ENCODE data around the gene GNAQ. TPM values are rescaled to one million over a fixed set of nuclear protein-coding genes. Genes with fewer than 3 reads are reported as not detected.
"Not testable (repeated sequence)": the region's sequence is repeated elsewhere in the genome, so short reads cannot be mapped to it uniquely, and the experiment has no call there.

GNAQ gene
- polyA plus RNA-seq, 1 experiment = 71.4 TPM

DNA sequence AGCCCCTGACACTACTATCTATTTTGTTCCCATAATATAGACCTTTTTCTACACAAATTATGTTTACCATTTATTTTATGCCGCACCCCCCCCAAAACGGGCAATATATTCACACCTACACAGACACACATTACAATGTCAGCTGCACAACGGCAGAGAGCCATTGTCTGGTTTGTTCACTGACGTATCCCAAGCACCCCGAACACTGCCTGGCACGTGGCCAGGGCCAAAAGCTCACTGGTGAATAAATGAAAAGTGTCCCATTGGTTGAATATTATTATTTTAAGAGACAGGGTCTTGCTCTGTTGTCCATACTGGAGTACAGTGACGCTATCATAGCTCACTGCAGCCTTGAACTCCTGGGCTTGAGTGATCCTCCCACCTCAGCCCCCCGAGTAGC lies 150.5 kb downstream of the GNAQ start:
- Histone ChIP-seq H3K9me3 (ENCODE audit: control insufficient read depth, insufficient read depth, low read length) (no peaks in the 10 kb centered on the region), H3K4me3 (ENCODE audit: low read depth, low read length) (no peak overlapping the region), H3K27ac (ENCODE audit: low read depth, low read length) (no peak overlapping the region), H3K27me3 (ENCODE audit: control insufficient read depth, insufficient read depth, low read length) (no peaks in the 10 kb centered on the region)
- TF ChIP-seq, protein P1, sequence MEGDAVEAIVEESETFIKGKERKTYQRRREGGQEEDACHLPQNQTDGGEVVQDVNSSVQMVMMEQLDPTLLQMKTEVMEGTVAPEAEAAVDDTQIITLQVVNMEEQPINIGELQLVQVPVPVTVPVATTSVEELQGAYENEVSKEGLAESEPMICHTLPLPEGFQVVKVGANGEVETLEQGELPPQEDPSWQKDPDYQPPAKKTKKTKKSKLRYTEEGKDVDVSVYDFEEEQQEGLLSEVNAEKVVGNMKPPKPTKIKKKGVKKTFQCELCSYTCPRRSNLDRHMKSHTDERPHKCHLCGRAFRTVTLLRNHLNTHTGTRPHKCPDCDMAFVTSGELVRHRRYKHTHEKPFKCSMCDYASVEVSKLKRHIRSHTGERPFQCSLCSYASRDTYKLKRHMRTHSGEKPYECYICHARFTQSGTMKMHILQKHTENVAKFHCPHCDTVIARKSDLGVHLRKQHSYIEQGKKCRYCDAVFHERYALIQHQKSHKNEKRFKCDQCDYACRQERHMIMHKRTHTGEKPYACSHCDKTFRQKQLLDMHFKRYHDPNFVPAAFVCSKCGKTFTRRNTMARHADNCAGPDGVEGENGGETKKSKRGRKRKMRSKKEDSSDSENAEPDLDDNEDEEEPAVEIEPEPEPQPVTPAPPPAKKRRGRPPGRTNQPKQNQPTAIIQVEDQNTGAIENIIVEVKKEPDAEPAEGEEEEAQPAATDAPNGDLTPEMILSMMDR (IDR thresholded peaks at IDR 0.05; ENCODE audit: low read depth, low read length) = no peak
- CTCF ChIA-PET = no interaction called here
- POLR2A ChIA-PET = no interaction called here
- no peak for DNase-seq (ENCODE audit: low read depth, low spot score)

DNA sequence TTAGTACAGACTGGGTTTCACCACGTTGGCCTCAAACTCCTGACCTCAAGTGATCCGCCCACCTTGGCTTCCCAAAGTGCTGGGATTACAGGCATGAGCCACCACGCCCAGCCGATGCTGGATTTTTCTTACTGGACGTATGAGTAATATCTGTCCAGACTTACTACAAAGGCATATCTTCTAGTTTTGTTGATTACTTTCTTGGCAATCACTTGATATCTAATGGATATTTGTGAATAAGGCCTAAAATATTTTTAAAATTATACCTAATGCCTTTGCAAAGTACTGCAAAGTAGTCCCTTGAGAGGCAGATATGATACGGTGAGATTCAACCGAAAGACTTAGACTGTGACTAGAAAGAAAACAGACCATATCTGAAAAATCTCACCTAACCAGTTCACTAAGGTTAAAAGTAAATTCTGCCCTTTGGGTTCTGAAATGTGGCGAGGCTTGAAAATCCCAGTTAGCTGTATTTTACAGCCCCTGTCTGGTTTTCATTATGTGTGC lies 152.1 kb downstream of the GNAQ start:
- no peak overlapping the region for H3K4me3 ChIP-seq (ENCODE audit: low read depth, low read length)
- no peaks in the 10 kb centered on the region for H3K27me3 ChIP-seq (ENCODE audit: control insufficient read depth, insufficient read depth, low read length)
- CTCF ChIA-PET = no interaction called here
- no peak for DNase-seq (ENCODE audit: low read depth, low spot score)
- no peaks in the 10 kb centered on the region for H3K9me3 ChIP-seq (ENCODE audit: control insufficient read depth, insufficient read depth, low read length)
- POLR2A ChIA-PET = no interaction called here
- TF ChIP-seq, protein P1 (IDR thresholded peaks at IDR 0.05; ENCODE audit: low read depth, low read length) = no peak
- H3K27ac ChIP-seq (ENCODE audit: low read depth, low read length) = no peak overlapping the region

DNA sequence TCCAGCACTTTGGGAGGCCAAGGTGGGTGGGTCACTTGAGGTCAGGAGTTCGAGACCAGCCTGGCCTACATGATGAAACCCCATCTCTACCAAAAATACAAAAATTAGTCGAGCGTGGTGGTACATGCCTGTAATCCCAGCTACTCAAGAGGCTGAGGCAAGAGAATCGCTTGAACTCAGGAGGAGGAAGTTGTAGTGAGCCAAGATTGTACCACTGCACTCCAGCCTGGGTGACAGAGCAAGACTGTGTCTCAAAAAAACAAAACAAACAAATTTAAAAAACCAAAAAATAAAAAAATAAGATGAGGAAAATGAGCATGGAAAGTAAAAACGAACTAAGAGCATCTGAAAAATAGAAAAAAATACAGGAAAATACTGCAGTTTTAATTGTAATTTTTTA lies 152.8 kb downstream of the GNAQ start:
- H3K27ac ChIP-seq (ENCODE audit: low read depth, low read length); POLR2A ChIA-PET: not testable (repeated sequence)

DNA sequence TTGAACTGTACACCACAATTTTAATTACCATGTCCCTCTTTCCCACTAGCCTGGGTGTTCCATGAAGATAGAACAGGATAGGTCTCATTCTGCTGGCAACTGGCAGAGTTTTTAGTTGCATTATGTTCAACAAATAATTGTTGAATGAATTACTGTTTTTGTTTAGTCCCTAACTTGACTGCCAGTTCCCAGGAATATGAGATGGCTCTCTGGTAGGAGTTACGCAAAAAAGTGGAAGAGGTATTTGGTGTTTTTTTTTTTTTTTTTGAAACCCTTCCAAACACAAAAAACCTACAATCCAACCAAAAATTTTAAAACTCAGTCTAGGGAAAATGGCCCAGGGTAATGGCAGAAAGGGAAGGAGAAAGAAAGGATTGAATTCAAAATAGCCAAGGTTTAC lies 153.6 kb downstream of the GNAQ start:
- CTCF ChIA-PET = no interaction called here
- DNase-seq (ENCODE audit: low read depth, low spot score) = no peak
- Histone ChIP-seq H3K9me3 (ENCODE audit: control insufficient read depth, insufficient read depth, low read length) (no peaks in the 10 kb centered on the region), H3K27ac (ENCODE audit: low read depth, low read length) (no peak overlapping the region), H3K27me3 (ENCODE audit: control insufficient read depth, insufficient read depth, low read length) (no peaks in the 10 kb centered on the region), H3K4me3 (ENCODE audit: low read depth, low read length) (no peak overlapping the region)
- POLR2A ChIA-PET = no interaction called here
- TF ChIP-seq, protein P1 (IDR thresholded peaks at IDR 0.05; ENCODE audit: low read depth, low read length) = no peak

More for the DNA sequence above, 152.8 kb downstream of the GNAQ start:
- DNase-seq (ENCODE audit: low read depth, low spot score); H3K27me3 ChIP-seq (ENCODE audit: control insufficient read depth, insufficient read depth, low read length); CTCF ChIA-PET; H3K4me3 ChIP-seq (ENCODE audit: low read depth, low read length); H3K9me3 ChIP-seq (ENCODE audit: control insufficient read depth, insufficient read depth, low read length): not testable (repeated sequence)

DNA sequence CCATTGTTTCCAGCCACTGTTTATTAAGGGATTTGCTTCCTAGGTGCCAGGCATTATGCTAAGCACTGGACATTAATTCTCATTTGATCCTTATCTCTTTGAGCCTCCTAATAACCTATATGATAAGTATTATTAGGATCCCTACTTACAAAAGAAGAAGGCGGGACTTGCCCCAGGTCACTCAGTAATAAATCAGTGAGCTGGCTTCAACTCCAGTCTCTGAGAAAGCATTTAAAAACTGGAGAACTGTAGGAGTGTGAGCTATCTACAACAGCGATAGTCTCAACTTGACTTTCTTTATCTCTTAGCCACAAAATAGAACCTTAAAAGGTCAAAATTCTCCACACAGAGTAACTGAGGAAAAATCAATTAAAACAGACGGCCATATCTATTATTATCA lies 155.0 kb downstream of the GNAQ start:
- no peaks in the 10 kb centered on the region for H3K9me3 ChIP-seq (ENCODE audit: control insufficient read depth, insufficient read depth, low read length)
- no peaks in the 10 kb centered on the region for H3K27me3 ChIP-seq (ENCODE audit: control insufficient read depth, insufficient read depth, low read length)
- TF ChIP-seq, protein P1 (IDR thresholded peaks at IDR 0.05; ENCODE audit: low read depth, low read length) = no peak
- no peak overlapping the region for H3K4me3 ChIP-seq (ENCODE audit: low read depth, low read length)
- H3K27ac ChIP-seq (ENCODE audit: low read depth, low read length) = no peak overlapping the region
- CTCF ChIA-PET = interaction anchor here (1.0 kb wide), 1 partner anchor 20 kb away, joined by 3 read pairs; no protein-coding TSS in a partner anchor
- DNase-seq (ENCODE audit: low read depth, low spot score) = no peak
- POLR2A ChIA-PET = no interaction called here

DNA sequence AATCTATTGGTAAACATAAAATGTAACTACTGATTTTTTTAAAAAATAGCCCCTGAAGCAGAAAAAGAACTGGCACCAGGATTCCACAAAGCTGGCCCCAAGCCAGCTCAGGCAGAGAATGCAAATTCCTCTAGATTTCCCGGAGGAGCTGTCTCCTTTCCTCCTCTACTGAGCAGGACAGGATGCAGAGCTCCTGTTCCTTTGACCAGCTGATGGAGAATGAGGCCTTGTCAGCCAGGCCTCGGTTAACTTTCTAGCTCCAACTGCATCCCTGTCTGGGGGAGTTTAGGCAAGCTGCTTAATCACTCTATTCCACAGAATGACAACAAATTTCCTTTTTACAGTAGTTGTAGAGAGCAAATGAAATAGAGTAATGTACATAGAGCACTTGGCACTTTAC lies 155.5 kb downstream of the GNAQ start:
- POLR2A ChIA-PET = no interaction called here
- CTCF ChIA-PET = interaction anchor here (1.0 kb wide), 1 partner anchor 21 kb away, joined by 3 read pairs; no protein-coding TSS in a partner anchor
- TF ChIP-seq, protein P1 (IDR thresholded peaks at IDR 0.05; ENCODE audit: low read depth, low read length) = no peak
- Histone ChIP-seq H3K27ac (ENCODE audit: low read depth, low read length) (no peak overlapping the region), H3K9me3 (ENCODE audit: control insufficient read depth, insufficient read depth, low read length) (no peaks in the 10 kb centered on the region), H3K4me3 (ENCODE audit: low read depth, low read length) (no peak overlapping the region), H3K27me3 (ENCODE audit: control insufficient read depth, insufficient read depth, low read length) (no peaks in the 10 kb centered on the region)
- no peak for DNase-seq (ENCODE audit: low read depth, low spot score)
